ENCODE measurements around the gene ABHD12B.

DNA sequence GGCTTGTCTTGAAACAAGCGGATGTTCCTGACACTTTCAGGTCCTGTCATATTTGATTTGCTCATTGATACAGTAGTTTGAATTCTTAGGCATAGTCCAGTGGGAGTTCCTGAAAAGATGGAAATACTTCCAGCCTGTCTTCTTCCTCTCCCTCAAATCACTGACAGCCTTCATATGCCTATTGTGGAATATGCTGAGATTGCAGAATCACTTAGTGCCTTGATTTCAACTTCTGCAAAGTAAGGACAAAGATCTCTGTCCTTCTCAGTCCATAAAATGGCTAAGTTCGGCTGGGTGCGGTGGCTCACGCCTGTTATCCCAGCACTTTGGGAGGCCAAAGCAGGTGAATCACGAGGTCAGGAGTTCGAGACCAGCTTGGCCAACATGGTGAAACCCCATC, 79.2 kb downstream of the ABHD12B start:
- no peak for TF ChIP-seq EZH2 (IDR thresholded peaks at IDR 0.05; ENCODE audit: low read length, missing control alignments)
- TF ChIP-seq, protein P1, sequence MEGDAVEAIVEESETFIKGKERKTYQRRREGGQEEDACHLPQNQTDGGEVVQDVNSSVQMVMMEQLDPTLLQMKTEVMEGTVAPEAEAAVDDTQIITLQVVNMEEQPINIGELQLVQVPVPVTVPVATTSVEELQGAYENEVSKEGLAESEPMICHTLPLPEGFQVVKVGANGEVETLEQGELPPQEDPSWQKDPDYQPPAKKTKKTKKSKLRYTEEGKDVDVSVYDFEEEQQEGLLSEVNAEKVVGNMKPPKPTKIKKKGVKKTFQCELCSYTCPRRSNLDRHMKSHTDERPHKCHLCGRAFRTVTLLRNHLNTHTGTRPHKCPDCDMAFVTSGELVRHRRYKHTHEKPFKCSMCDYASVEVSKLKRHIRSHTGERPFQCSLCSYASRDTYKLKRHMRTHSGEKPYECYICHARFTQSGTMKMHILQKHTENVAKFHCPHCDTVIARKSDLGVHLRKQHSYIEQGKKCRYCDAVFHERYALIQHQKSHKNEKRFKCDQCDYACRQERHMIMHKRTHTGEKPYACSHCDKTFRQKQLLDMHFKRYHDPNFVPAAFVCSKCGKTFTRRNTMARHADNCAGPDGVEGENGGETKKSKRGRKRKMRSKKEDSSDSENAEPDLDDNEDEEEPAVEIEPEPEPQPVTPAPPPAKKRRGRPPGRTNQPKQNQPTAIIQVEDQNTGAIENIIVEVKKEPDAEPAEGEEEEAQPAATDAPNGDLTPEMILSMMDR (conservative IDR thresholded peaks at IDR 0.05 in 1 of 2, IDR thresholded peaks at IDR 0.05 in 1 of 2; ENCODE audit: low read depth in 1 of 2, low read length in 2 of 2), result no peak

Data from fibroblast of lung (primary cell).